Thyroid gland (tissue), 4 donors: ENCODE results near the gene TRMT2B. TPM values are rescaled to one million over a fixed set of nuclear protein-coding genes. Genes with fewer than 3 reads are reported as not detected.
"Not testable (repeated sequence)": the region's sequence is repeated elsewhere in the genome, so short reads cannot be mapped to it uniquely, and the experiment has no call there.

Source experiments
- DNase-seq, 2 donors: peaks; one replicate each; pipeline ENCODE4 v3.0.0-alpha.2; 2019
- H3K27ac ChIP-seq, 3 donors: fragments of 200-600 bp; sonication (generic); 1 replicate in 2 of 3; 2 replicates in 1 of 3; pipeline ENCODE4 v1.5.1; 2016 to 2019; ENCODE audit warnings: mild to moderate bottlenecking in 1 of 3, moderate library complexity in 1 of 3
- H3K27me3 ChIP-seq: fragments of 200-600 bp; sonication (generic); one replicate; pipeline ENCODE4 v1.5.1; 2019
- H3K36me3 ChIP-seq, 2 donors: fragments of 200-600 bp; sonication (generic); one replicate each; pipeline ENCODE4 v1.5.1; 2016 to 2019
- H3K4me1 ChIP-seq, 2 donors: fragments of 200-600 bp; sonication (generic); one replicate each; pipeline ENCODE4 v1.5.1; 2017 to 2019
- H3K4me3 ChIP-seq, 3 donors: fragments of 200-600 bp; sonication (generic); replicated peaks in 1 of 3; 1 replicate in 2 of 3; 2 replicates in 1 of 3; pipeline ENCODE4 v1.5.1; 2016; ENCODE audit warnings: mild to moderate bottlenecking in 1 of 3
- H3K9me3 ChIP-seq: fragments of 200-600 bp; sonication (generic); one replicate; pipeline ENCODE4 v1.5.1; 2017
- POLR2A ChIP-seq, 2 donors: fragments of 450-650 bp; IDR thresholded peaks; one replicate each; pipeline ENCODE4 v1.6.1; 2017; ENCODE audit warnings: antibody characterized with exemption in 2 of 2, mild to moderate bottlenecking in 2 of 2, moderate library complexity in 1 of 2
- WGBS, 2 donors: methylation state at CpG; one replicate each; pipeline ENCODE4 v1.1.5; 2017; 5-methylcytosine and 5-hydroxymethylcytosine counted together
- intact Hi-C: fragments of 100-400 bp; cut with DNase I; formaldehyde crosslinking; loops from one replicate; pipeline ENCODE4 v1.15.1; 2023
- total RNA-seq, 4 donors: library from RNA; depleted of rRNA; stranded (reverse); fragments of >200 nt; gene quantifications; one replicate each; pipeline ENCODE4 v1.2.3, GENCODE V29; 2016
- TF ChIP-seq, protein P1 (sequence below), 6 experiments: fragments of 200-600 bp in 3 of 6; fragments of 450-650 bp in 3 of 6; sonication (generic) in 3 of 6; IDR thresholded peaks; one replicate each; pipeline ENCODE4 v1.5.1; 2016 to 2019; ENCODE audit warnings: antibody characterized with exemption in 6 of 6, mild to moderate bottlenecking in 2 of 6, inconsistent platforms in 1 of 6, moderate library complexity in 1 of 6

The TRMT2B gene
- total RNA-seq, 4 donors from 2014 or later: 26.2 to 32.8 (median 29.1) TPM

DNA sequence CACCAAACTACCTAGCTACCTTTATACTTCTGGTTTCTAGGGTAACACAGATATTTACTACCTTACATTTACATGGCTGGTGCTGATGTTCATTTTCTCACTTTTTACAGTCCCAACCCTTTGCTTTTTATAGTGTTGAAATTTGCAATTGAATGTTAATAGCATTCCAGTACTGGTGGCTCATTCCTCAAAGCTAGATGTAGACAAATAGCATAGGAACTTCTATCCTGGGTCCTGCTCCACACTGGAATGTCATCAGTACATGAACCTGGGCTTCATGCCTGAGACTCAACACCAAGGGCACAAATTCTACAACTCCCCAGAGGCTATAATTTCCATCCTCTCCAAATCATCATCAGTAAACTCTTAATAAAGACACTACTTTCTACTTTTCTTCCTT lies 10.3 kb upstream of the TRMT2B start:
- intact Hi-C loops: no loop called here
- no peaks in the 10 kb centered on the region for H3K9me3 ChIP-seq
- no peaks in the 10 kb centered on the region for H3K27me3 ChIP-seq
- H3K36me3 ChIP-seq: no peaks in the 10 kb centered on the region
- no peak overlapping the region for H3K27ac ChIP-seq
- H3K4me3 ChIP-seq: no peak overlapping the region
- no peaks in the 10 kb centered on the region for H3K4me1 ChIP-seq
- DNase-seq: no peak
- TF ChIP-seq, protein P1, sequence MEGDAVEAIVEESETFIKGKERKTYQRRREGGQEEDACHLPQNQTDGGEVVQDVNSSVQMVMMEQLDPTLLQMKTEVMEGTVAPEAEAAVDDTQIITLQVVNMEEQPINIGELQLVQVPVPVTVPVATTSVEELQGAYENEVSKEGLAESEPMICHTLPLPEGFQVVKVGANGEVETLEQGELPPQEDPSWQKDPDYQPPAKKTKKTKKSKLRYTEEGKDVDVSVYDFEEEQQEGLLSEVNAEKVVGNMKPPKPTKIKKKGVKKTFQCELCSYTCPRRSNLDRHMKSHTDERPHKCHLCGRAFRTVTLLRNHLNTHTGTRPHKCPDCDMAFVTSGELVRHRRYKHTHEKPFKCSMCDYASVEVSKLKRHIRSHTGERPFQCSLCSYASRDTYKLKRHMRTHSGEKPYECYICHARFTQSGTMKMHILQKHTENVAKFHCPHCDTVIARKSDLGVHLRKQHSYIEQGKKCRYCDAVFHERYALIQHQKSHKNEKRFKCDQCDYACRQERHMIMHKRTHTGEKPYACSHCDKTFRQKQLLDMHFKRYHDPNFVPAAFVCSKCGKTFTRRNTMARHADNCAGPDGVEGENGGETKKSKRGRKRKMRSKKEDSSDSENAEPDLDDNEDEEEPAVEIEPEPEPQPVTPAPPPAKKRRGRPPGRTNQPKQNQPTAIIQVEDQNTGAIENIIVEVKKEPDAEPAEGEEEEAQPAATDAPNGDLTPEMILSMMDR (IDR thresholded peaks at IDR 0.05): no peak
- no peak for TF ChIP-seq POLR2A (IDR thresholded peaks at IDR 0.05)

DNA sequence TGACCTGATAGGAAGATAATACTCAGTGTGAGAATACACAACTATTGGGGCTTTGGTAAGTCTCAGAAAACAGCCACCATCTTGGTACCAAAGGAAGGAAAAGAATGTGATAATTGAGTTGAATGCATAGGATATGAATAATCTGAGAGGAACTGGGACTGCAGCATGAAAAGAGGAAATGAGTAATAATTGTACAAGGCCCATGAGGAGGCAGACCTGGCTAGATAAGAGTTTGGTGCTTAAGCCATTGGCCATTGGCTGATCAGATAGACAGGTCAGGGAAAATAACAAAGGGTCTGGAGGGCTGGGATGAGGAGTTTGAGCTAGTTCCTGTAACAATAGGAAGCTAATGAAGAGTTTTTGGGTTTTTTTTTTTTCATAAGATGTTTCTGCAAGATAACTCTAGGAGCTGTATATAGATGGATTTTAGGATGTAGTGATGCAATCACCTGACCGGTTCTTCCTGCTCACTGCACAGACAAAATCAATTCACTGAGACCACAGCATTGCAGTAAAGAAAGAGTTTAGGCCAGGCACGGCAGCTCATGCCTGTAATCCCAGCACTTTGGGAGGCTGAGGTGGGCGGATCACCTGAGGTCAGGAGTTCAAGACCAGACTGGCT lies 5.3 kb upstream of the TRMT2B start:
- H3K4me3 ChIP-seq: no peak overlapping the region
- TF ChIP-seq, protein P1 (IDR thresholded peaks at IDR 0.05): no peak
- TF ChIP-seq POLR2A (IDR thresholded peaks at IDR 0.05): no peak
- WGBS, 2 donors: 81 to 92% methylated on average over 3 of the region's 3 CpGs
- H3K27ac ChIP-seq: no peak overlapping the region
- H3K27me3 ChIP-seq: no peaks in the 10 kb centered on the region
- H3K36me3 ChIP-seq: no peaks in the 10 kb centered on the region
- no peaks in the 10 kb centered on the region for H3K9me3 ChIP-seq
- no peaks in the 10 kb centered on the region for H3K4me1 ChIP-seq
- no peak for DNase-seq
- intact Hi-C loops: no loop called here

DNA sequence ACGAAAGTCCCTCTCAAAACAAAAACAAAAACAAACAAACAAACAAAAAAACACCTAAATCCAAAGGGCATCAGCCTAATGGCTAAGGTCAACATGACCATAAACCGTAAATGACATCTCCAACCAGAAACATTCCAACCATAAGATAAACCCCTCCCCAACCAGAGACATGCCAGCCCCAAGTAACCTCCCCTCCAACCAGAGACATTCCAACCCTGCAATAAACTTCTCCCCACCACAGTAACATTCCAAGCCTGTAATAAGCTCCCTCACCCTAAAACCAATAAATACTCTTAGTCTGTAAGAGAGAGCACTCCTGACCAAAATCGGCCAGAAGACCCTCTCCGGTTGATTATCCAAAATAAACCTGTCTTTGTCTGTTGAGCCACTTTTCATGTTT lies 4.6 kb upstream of the TRMT2B start:
- 69 to 96% methylated on average over 4 of the region's 4 CpGs for WGBS, 2 donors
- H3K4me1 ChIP-seq, DNase-seq, H3K27me3 ChIP-seq, H3K27ac ChIP-seq, H3K4me3 ChIP-seq, H3K9me3 ChIP-seq, intact Hi-C loops, H3K36me3 ChIP-seq: not testable (repeated sequence)

DNA sequence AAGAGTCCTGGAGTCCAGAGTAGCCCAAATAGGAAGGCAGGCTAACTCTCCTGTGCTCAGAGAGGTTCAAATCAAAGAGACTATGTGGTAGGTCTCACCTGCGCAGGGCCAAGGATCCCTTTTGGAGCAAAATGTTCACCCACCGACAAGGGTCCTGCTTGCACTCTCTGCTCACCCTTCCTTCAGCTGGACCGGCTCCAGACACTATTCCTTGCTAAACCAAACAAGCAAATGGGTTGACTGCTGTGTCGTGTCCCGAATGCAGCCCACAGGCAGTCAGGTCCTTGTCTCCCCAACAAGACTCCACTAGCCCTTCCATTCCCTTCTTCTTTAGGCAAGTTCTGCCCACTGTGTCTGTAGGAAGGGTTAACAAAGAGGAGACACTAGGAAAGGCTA lies 760 bp downstream of the TRMT2B start:
- Histone ChIP-seq H3K4me1 (no peaks in the 10 kb centered on the region), H3K9me3 (no peaks in the 10 kb centered on the region), H3K27me3 (no peaks in the 10 kb centered on the region), H3K4me3 (peak overlapping the region in 2 of 3 donors; percentile 47 to 66), H3K27ac (peak overlapping the region; percentile 44 to 80 (median 77)), H3K36me3 (no peaks in the 10 kb centered on the region)
- intact Hi-C loops: no loop called here
- TF ChIP-seq, protein P1 (IDR thresholded peaks at IDR 0.05): no peak
- TF ChIP-seq POLR2A (IDR thresholded peaks at IDR 0.05): no peak
- WGBS, 2 donors: 3% methylated on average over 3 of the region's 5 CpGs; no CpG with 5 or more reads in 1 of the 2 donors
- no peak for DNase-seq

DNA sequence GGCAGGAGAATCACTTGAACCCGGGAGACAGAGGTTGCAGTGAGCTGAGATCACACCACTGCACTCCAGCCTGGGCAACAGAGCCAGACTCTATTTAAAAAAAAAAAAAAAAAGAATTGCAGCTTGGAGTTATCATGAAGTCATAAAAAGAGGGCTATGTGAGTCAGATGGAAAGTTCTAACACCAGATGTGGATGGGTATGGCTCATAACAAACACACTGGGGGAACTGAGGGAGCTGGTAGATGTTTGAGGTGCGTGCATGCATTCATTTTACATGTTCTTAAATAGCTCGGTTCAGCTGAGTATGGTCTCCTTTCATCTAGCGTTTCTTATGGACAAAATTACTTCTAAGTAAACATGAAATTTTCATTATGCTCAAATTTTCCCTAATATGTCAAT lies 11.7 kb downstream of the TRMT2B start:
- Histone ChIP-seq H3K4me1 (no peaks in the 10 kb centered on the region), H3K9me3 (no peaks in the 10 kb centered on the region), H3K4me3 (no peak overlapping the region), H3K27ac (no peak overlapping the region), H3K27me3 (no peaks in the 10 kb centered on the region), H3K36me3 (no peaks in the 10 kb centered on the region)
- WGBS, 2 donors: 71 to 96% methylated on average over 4 of the region's 4 CpGs
- intact Hi-C loops: no loop called here
- TF ChIP-seq, protein P1 (IDR thresholded peaks at IDR 0.05): no peak
- no peak for TF ChIP-seq POLR2A (IDR thresholded peaks at IDR 0.05)
- no peak for DNase-seq

DNA sequence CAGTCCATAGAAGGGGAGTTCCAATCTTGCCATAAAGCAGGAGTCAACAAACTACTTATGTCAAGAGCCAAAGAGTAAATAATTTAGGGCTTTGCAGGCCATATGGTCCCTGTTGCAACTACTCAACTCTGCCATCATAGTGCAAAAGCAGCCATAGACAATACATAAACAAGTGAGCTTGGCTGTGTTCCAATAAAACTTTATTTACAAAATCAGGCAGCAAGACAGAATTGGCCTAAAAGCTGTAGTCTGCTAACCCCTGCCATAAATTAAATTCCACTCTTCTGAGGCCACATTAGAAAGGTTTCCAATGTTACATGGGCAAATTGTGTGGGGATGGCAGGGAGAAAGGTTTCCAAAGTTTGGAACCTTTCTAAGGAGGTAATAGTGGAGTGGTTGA lies 14.7 kb downstream of the TRMT2B start:
- no peak for TF ChIP-seq POLR2A (IDR thresholded peaks at IDR 0.05)
- TF ChIP-seq, protein P1 (IDR thresholded peaks at IDR 0.05): no peak
- no peaks in the 10 kb centered on the region for H3K9me3 ChIP-seq
- no peaks in the 10 kb centered on the region for H3K27me3 ChIP-seq
- H3K4me1 ChIP-seq: no peaks in the 10 kb centered on the region
- H3K36me3 ChIP-seq: no peaks in the 10 kb centered on the region
- intact Hi-C loops: no loop called here
- H3K4me3 ChIP-seq: no peak overlapping the region
- DNase-seq: no peak
- H3K27ac ChIP-seq: no peak overlapping the region
